ENCODE measurements around the gene JAM3.

JAM3 gene

DNA sequence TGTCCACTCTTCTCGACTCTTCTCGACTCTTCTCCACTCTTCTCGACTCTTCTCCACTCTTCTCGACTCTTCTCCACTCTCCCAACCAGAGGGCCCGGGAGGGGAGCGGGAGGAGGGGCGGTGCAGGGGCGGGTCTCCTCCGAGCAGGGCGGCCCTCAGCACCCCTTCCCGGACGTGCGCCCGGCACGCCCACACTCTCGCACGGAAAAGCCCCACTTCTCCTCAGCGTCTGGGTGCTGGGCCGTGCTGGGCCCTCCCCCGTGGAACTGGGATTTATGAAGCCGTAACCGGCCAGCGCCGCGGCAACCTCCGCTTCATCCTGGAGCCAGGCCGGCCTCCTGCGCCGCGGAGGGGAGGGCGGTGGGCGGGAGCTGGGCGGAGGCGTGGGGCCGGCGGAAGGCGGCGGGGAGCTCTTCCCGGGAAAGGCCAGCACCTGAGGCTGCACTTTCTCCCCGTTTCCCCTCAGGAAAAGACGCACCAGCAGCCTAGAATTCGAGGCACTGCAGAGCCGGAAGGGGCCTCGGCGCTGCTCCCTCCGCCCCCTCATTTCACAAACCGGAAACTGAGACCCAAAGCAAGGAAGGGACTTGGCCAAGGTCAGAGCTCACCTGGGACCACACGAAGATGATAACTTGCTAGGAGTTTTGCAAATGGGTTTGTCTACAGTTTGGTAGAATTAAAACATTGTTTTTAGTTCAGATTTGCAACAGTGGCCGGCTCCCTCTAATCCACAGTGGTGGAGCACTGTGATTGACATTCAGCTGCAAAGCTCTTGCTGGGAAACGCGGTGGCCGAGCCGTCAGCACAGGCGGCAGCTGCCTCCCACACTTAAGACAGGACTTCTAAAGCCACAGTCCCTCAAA, 31.6 kb upstream of the JAM3 start:
- TF ChIP-seq, protein P1, sequence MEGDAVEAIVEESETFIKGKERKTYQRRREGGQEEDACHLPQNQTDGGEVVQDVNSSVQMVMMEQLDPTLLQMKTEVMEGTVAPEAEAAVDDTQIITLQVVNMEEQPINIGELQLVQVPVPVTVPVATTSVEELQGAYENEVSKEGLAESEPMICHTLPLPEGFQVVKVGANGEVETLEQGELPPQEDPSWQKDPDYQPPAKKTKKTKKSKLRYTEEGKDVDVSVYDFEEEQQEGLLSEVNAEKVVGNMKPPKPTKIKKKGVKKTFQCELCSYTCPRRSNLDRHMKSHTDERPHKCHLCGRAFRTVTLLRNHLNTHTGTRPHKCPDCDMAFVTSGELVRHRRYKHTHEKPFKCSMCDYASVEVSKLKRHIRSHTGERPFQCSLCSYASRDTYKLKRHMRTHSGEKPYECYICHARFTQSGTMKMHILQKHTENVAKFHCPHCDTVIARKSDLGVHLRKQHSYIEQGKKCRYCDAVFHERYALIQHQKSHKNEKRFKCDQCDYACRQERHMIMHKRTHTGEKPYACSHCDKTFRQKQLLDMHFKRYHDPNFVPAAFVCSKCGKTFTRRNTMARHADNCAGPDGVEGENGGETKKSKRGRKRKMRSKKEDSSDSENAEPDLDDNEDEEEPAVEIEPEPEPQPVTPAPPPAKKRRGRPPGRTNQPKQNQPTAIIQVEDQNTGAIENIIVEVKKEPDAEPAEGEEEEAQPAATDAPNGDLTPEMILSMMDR (IDR thresholded peaks at IDR 0.05; ENCODE audit: control extremely low read depth, extremely low read depth, low read depth, missing control alignments) = no peak
- ChIA-PET POLR2A (no interaction called here), CTCF (interaction anchor here (5.8 kb wide), 1 partner anchor 13 kb away, joined by 26 read pairs; no protein-coding TSS in a partner anchor)
- peak; percentile 58 for DNase-seq (ENCODE audit: extremely low spot score)

DNA sequence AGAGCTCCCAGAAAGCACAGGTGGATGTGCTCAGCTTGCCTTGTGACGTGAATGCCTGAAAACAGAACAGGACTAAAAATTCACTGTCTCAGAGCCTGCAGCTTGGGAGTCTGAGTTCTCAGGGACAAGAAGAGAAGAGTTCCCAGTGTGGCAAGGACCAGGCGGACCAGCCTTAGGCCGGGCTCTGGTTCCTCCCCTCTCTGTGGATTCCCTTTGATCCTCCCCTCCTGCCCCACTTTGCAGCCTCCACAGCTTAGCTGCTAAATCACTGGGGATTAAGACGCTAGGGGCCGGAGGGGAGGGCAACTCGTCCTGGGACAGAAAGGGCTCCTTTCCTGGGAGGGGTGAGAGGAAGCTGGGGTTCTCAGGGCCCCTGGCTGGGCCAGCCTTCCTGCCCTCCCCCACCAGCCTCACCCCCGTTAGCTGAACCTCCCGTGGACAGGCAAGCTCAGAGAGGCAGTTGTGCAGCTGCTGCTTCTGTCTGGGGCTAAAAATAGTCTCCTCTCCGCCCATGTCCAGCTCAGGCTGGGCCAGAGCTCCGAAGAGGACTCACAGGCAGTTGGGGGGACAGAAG, 29.9 kb upstream of the JAM3 start:
- ChIA-PET CTCF (interaction anchor here (1.7 to 5.8 kb wide), 3 partner anchors 12 to 111 kb away, joined by 3 to 26 read pairs (median 4); no protein-coding TSS in a partner anchor), POLR2A (no interaction called here)
- DNase-seq (ENCODE audit: extremely low spot score) = no peak
- TF ChIP-seq, protein P1 (IDR thresholded peaks at IDR 0.05; ENCODE audit: control extremely low read depth, extremely low read depth, low read depth, missing control alignments) = no peak

DNA sequence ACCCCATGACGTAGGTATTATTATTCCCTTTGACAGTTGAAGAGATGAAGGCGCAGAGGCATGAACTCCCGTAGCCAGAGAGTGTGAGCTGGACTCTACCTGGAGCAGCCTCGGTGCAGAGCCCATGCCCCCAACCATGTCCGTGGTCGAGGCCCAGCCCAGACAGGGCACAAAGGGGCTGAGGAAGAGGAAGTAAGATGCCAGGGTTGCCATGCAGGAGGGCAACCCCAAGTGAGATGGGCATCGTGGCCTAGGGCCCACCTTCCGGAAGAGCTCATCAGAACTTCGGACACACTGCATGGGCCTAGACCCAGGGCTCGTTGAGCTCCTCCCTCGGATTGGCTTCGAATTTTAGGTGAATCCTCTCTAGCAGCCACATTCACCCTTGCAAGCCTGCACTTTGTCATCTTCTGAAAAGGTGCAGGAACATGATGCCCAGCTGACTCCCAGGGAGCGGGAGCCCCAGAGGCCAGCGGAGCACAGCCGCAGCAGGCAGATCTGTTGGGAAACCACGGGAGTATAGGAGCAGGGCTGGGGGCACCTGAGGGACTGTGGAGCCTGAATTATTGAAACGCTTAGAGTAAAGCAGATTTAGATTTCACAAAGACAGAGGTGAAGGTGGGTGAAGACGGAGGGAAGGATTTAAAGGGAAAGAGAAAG, 29.0 kb upstream of the JAM3 start:
- TF ChIP-seq, protein P1 (IDR thresholded peaks at IDR 0.05; ENCODE audit: control extremely low read depth, extremely low read depth, low read depth, missing control alignments) = no peak
- ChIA-PET POLR2A (no interaction called here), CTCF (interaction anchor here (0.8 to 5.8 kb wide), 4 partner anchors 11 to 112 kb away, joined by 3 to 26 read pairs (median 4); no protein-coding TSS in a partner anchor)
- no peak for DNase-seq (ENCODE audit: extremely low spot score)

DNA sequence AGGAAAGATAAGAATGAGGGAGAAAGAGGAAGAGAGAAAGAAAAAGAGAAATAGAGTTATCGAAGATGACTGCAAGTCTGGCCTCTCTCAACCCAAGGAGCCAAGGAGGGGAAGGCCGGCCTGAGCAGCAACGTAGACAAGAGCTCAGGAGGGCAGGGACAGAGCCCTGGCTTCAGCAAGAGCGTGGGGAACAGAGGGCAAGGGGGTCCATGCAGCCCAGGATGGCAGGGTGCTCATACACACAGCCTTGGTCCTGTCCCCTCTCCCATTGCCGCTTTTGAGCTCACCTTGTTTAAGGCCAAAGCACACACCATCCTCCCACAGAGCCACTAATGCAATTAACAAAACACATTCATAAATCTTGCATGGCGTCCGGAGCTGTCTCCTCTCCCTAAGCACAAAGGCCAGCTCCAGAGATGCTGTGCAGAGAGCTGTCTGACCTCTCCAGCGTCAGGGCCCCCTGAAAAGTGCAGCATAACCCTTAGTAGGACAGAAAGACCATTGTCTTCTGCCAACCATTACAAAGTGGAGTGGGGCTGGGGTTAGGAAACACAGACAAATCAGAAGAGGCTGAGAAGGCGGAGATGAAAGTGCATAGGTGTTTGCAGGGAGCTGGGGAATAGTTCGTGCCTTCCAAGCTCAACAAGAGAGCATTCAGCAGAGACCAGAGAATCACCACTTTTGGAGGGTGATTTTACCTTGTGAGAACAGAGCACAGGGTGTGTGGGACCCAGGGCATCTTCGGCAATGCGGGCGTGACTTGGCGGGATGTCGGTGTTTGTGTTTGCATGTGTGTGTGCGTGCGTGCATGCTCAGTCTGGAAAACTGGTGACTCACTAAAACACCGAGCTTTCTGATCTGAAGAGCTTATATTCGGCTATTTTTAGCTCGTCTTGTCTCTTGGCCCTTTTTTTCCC, 28.2 kb upstream of the JAM3 start:
- POLR2A ChIA-PET = no interaction called here
- CTCF ChIA-PET = interaction anchor here (1.7 to 5.8 kb wide), 3 partner anchors 10 to 113 kb away, joined by 3 to 26 read pairs (median 4); no protein-coding TSS in a partner anchor
- DNase-seq (ENCODE audit: extremely low spot score) = no peak
- TF ChIP-seq, protein P1 (IDR thresholded peaks at IDR 0.05; ENCODE audit: control extremely low read depth, extremely low read depth, low read depth, missing control alignments) = no peak

DNA sequence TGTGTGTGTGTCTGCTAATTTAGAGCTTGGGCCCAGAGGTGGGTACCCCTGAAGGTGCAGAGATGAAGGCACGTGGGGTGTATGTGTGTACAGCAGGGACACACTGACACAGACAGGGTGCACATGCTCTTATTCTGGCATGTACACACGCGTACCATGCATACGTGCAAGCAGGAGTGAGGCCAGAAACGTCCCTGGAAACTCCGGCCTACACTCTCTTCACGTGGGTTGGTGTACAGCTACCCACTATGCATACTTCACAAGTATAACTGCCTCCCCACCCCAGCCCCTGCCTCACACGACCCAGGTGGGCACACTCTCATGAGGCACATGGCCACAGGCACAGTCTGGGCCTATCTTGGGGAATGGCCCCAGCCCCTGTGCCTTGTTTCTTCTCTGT, 27.5 kb upstream of the JAM3 start:
- TF ChIP-seq, protein P1 (IDR thresholded peaks at IDR 0.05; ENCODE audit: control extremely low read depth, extremely low read depth, low read depth, missing control alignments) = no peak
- CTCF ChIA-PET = interaction anchor here (5.8 kb wide), 1 partner anchor 9 kb away, joined by 26 read pairs; no protein-coding TSS in a partner anchor
- no peak for DNase-seq (ENCODE audit: extremely low spot score)
- POLR2A ChIA-PET = no interaction called here
